Measurements from ENCODE around the gene VWC2L.

- TF ChIP-seq CTCF (IDR thresholded peaks at IDR 0.05; ENCODE audit: poor library complexity) (no peak), EZH2phosphoT487 (IDR thresholded peaks at IDR 0.05; ENCODE audit: low read depth, severe bottlenecking, unreplicated experiment) (no peak), EZH2 (IDR thresholded peaks at IDR 0.05; ENCODE audit: borderline replicate concordance) (no peak)
These were observed 191.2 kb downstream of the VWC2L start for GRCh38 chr2:214601852-214602633.

Data from hepatocyte (in vitro differentiated cells).